ENCODE results near the gene GNG11.

DNA sequence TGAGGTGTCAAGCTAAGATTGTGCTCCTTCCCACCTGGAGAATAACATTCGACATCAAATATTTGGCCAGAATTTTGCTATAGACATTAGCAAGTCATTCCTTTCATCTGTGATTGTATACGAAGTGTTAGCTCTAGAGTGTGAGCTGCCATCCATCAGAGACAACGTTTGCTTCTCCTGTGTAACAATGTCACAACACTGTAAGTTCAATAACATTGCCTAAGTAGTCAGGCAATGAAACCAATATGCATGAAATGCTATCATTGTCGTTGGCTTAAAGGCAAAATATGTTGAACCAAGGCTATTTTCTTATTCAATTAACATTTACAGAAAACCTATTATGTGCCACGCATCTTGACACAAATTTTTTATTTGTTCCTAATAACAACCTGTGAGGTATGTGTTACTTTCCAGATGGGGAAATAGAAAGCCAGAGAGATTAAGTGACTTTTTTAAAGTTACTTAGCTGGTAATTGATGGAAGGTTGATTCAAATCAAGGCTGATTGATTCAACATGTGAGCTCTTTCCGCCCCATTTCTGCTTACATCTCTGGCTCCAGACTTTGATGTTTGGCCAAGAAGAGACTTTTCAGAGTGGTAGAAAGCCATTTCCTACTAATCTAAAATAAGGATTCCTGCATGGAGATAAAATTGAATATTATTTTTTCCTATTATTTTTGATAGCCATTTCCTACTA lies 50.6 kb downstream of the GNG11 start:
- TF ChIP-seq, protein P1, sequence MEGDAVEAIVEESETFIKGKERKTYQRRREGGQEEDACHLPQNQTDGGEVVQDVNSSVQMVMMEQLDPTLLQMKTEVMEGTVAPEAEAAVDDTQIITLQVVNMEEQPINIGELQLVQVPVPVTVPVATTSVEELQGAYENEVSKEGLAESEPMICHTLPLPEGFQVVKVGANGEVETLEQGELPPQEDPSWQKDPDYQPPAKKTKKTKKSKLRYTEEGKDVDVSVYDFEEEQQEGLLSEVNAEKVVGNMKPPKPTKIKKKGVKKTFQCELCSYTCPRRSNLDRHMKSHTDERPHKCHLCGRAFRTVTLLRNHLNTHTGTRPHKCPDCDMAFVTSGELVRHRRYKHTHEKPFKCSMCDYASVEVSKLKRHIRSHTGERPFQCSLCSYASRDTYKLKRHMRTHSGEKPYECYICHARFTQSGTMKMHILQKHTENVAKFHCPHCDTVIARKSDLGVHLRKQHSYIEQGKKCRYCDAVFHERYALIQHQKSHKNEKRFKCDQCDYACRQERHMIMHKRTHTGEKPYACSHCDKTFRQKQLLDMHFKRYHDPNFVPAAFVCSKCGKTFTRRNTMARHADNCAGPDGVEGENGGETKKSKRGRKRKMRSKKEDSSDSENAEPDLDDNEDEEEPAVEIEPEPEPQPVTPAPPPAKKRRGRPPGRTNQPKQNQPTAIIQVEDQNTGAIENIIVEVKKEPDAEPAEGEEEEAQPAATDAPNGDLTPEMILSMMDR (IDR thresholded peaks at IDR 0.05): no peak
- TF ChIP-seq EP300 (IDR thresholded peaks at IDR 0.05): no peak
- no peak for TF ChIP-seq POLR2A (IDR thresholded peaks at IDR 0.05)
